MG63 (cell line): ENCODE data around the gene VIPR2. TPM values are rescaled to one million over a fixed set of nuclear protein-coding genes. Genes with fewer than 3 reads are reported as not detected.
A peak's percentile ranks its signal among the peaks of the same experiment; 100 is the strongest.
"Not testable (repeated sequence)": the region's sequence is repeated elsewhere in the genome, so short reads cannot be mapped to it uniquely, and the experiment has no call there.

Source experiments
- DNase-seq: peaks from one replicate; pipeline ENCODE4 v3.0.0-alpha.2; 2020
- H3K27me3 ChIP-seq: fragments of 250-450 bp; sonication (Bioruptor Pico); 2 replicates; pipeline ENCODE4 v1.5.1; 2020; ENCODE audit warnings: mild to moderate bottlenecking, moderate library complexity
- H3K36me3 ChIP-seq: fragments of 250-450 bp; sonication (Bioruptor Pico); 2 replicates; pipeline ENCODE4 v1.5.1; 2020; ENCODE audit warnings: mild to moderate bottlenecking, moderate library complexity
- H3K4me3 ChIP-seq: fragments of 250-450 bp; sonication (Bioruptor Pico); 2 replicates; pipeline ENCODE4 v1.5.1; 2020; ENCODE audit warnings: mild to moderate bottlenecking, moderate library complexity
- H3K9me3 ChIP-seq: fragments of 250-450 bp; sonication (Bioruptor Pico); 2 replicates; pipeline ENCODE4 v1.5.1; 2020; ENCODE audit warnings: mild to moderate bottlenecking, moderate library complexity
- total RNA-seq: library from RNA; depleted of rRNA; stranded (reverse); fragments of >200 nt; shearing (Covaris generic); gene quantifications from 2 replicates; pipeline ENCODE4 v1.2.3, GENCODE V29; 2014; ENCODE audit warnings: low replicate concordance

VIPR2 gene
- total RNA-seq, 1 experiment from 2014 or later = not detected

- Histone ChIP-seq H3K9me3 (no peaks in the 10 kb centered on the region), H3K27me3 (0 out of 2 replicates have a peak, but pooled peaks cover 4% of the 10 kb centered on the region), H3K4me3 (no peak overlapping the region), H3K36me3 (no peaks in the 10 kb centered on the region)
- DNase-seq = peak; percentile 30
These were observed 38.5 kb downstream of the VIPR2 start for GRCh38 chr7:159105832-159106811.

GRCh38 chr7:159105066-159105780, 39.4 kb downstream of the VIPR2 start:
- Histone ChIP-seq H3K9me3 (no peaks in the 10 kb centered on the region), H3K27me3 (no peaks in the 10 kb centered on the region), H3K4me3 (no peak overlapping the region), H3K36me3 (no peaks in the 10 kb centered on the region)
- no peak for DNase-seq

- Histone ChIP-seq H3K27me3 (no peaks in the 10 kb centered on the region), H3K9me3 (no peaks in the 10 kb centered on the region), H3K36me3 (no peaks in the 10 kb centered on the region), H3K4me3 (no peak overlapping the region)
- no peak for DNase-seq
These were observed 40.3 kb downstream of the VIPR2 start for GRCh38 chr7:159104188-159104920.

GRCh38 chr7:159103382-159104187, 41.1 kb downstream of the VIPR2 start:
- Histone ChIP-seq H3K4me3 (no peak overlapping the region), H3K27me3 (no peaks in the 10 kb centered on the region), H3K9me3 (no peaks in the 10 kb centered on the region), H3K36me3 (no peaks in the 10 kb centered on the region)
- no peak for DNase-seq

- Histone ChIP-seq H3K36me3 (no peaks in the 10 kb centered on the region), H3K27me3 (no peaks in the 10 kb centered on the region), H3K4me3 (no peak overlapping the region), H3K9me3 (no peaks in the 10 kb centered on the region)
- no peak for DNase-seq
These were observed 41.8 kb downstream of the VIPR2 start for GRCh38 chr7:159102681-159103381.

- DNase-seq, H3K9me3 ChIP-seq, H3K4me3 ChIP-seq, H3K36me3 ChIP-seq, H3K27me3 ChIP-seq: not testable (repeated sequence)
These were observed 43.0 kb downstream of the VIPR2 start for GRCh38 chr7:159101661-159102091.

GRCh38 chr7:159101083-159101395, 43.6 kb downstream of the VIPR2 start:
- H3K9me3 ChIP-seq, DNase-seq, H3K27me3 ChIP-seq, H3K36me3 ChIP-seq, H3K4me3 ChIP-seq: not testable (repeated sequence)

GRCh38 chr7:159100281-159101082, 44.2 kb downstream of the VIPR2 start:
- DNase-seq, H3K4me3 ChIP-seq, H3K36me3 ChIP-seq, H3K27me3 ChIP-seq, H3K9me3 ChIP-seq: not testable (repeated sequence)

GRCh38 chr7:159099711-159100231, 44.9 kb downstream of the VIPR2 start:
- Histone ChIP-seq H3K36me3 (no peaks in the 10 kb centered on the region), H3K9me3 (no peaks in the 10 kb centered on the region), H3K4me3 (no peak overlapping the region), H3K27me3 (no peaks in the 10 kb centered on the region)
- no peak for DNase-seq

- Histone ChIP-seq H3K9me3 (no peaks in the 10 kb centered on the region), H3K36me3 (no peaks in the 10 kb centered on the region)
These were observed 45.6 kb downstream of the VIPR2 start for GRCh38 chr7:159098811-159099655.

GRCh38 chr7:159098424-159098786, 46.3 kb downstream of the VIPR2 start:
- Histone ChIP-seq H3K27me3 (no peaks in the 10 kb centered on the region), H3K9me3 (no peaks in the 10 kb centered on the region), H3K4me3 (no peak overlapping the region), H3K36me3 (no peaks in the 10 kb centered on the region)
- DNase-seq = no peak

More at GRCh38 chr7:159098811-159099655, 45.6 kb downstream of the VIPR2 start:
- DNase-seq = no peak
- no peak overlapping the region for H3K4me3 ChIP-seq
- no peaks in the 10 kb centered on the region for H3K27me3 ChIP-seq

GRCh38 chr7:159097661-159098423, 46.8 kb downstream of the VIPR2 start:
- Histone ChIP-seq H3K9me3 (no peaks in the 10 kb centered on the region), H3K4me3 (no peak overlapping the region), H3K27me3 (no peaks in the 10 kb centered on the region), H3K36me3 (no peaks in the 10 kb centered on the region)
- no peak for DNase-seq

- no peak for DNase-seq
- Histone ChIP-seq H3K27me3 (no peaks in the 10 kb centered on the region), H3K4me3 (no peak overlapping the region), H3K36me3 (no peaks in the 10 kb centered on the region), H3K9me3 (no peaks in the 10 kb centered on the region)
These were observed 47.7 kb downstream of the VIPR2 start for GRCh38 chr7:159096736-159097581.
